Activated naive CD8-positive, alpha-beta T cell treated with anti-CD3 and anti-CD28 coated beads, Interleukin-2, amount 10 ng/mL, durations not matched to agents 7 days and 5 days (primary cell): ENCODE measurements around the gene FHIT. TPM values are rescaled to one million over a fixed set of nuclear protein-coding genes. Genes with fewer than 3 reads are reported as not detected.

Source experiments
- ATAC-seq: fragments of 150-1000 bp; cut with Tn5 transposase; one replicate; pipeline ENCODE4 v1.10.0; 2021; ENCODE audit warnings: low read depth, moderate library complexity
- POLR2A ChIA-PET: fragments of 350-600 bp; sonication (Branson Sonifier 250); formaldehyde crosslinking; loops from one replicate; lab custom pipeline; 2021; ENCODE audit warnings: antibody characterized with exemption; lab: Charles Lee
- DNase-seq: peaks from one replicate; pipeline ENCODE4 v3.0.0; 2021
- H3K27ac Mint-ChIP-seq: one replicate; pipeline ENCODE4 v1.8.0; 2022; ENCODE audit warnings: mild to moderate bottlenecking, mixed read lengths
- H3K27me3 Mint-ChIP-seq: one replicate; pipeline ENCODE4 v1.8.0; 2022; ENCODE audit warnings: mild to moderate bottlenecking, moderate library complexity, mixed read lengths
- H3K36me3 Mint-ChIP-seq: one replicate; pipeline ENCODE4 v1.8.0; 2021; ENCODE audit warnings: mild to moderate bottlenecking, mixed read lengths
- H3K4me1 Mint-ChIP-seq: one replicate; pipeline ENCODE4 v1.8.0; 2021; ENCODE audit warnings: mixed read lengths
- H3K4me3 Mint-ChIP-seq: one replicate; pipeline ENCODE4 v1.8.0; 2022; ENCODE audit warnings: mild to moderate bottlenecking, moderate library complexity, mixed read lengths
- H3K9me3 Mint-ChIP-seq: one replicate; pipeline ENCODE4 v1.8.0; 2021; ENCODE audit warnings: mixed read lengths
- total RNA-seq, 2 experiments: library from RNA; stranded (reverse); gene quantifications; one replicate each; pipeline ENCODE4 v1.2.3, GENCODE V29; 2021

The FHIT gene
- total RNA-seq, 2 experiments from 2014 or later, result 3.7 to 5.8 TPM

DNA sequence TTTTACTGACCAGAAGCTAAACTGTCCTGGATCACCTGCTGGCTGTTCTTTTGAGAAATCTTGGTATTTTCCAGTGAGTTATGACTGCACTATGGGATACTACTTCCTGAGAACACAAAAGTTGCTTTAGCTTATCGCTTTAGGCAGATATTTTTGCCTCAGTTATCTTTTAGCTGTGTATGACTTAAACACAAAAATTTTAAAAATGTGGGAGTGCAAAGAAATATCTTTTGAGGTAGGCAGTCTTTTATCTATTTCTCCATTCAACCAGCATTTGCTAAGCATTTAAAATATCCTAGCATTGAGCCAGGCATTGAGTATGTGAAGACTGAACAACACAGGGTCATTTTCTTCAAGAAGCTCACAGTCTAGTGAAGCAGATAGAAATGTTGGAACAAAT lies 981.9 kb downstream of the FHIT start:
- peaks cover 2% of the 10 kb centered on the region for H3K9me3 Mint-ChIP-seq
- no peaks in the 10 kb centered on the region for H3K36me3 Mint-ChIP-seq
- no peak overlapping the region for H3K27ac Mint-ChIP-seq
- no peak for ATAC-seq
- no peaks in the 10 kb centered on the region for H3K4me1 Mint-ChIP-seq
- DNase-seq, result no peak
- H3K4me3 Mint-ChIP-seq, result no peak overlapping the region
- POLR2A ChIA-PET, result no interaction called here
- H3K27me3 Mint-ChIP-seq, result no peaks in the 10 kb centered on the region

DNA sequence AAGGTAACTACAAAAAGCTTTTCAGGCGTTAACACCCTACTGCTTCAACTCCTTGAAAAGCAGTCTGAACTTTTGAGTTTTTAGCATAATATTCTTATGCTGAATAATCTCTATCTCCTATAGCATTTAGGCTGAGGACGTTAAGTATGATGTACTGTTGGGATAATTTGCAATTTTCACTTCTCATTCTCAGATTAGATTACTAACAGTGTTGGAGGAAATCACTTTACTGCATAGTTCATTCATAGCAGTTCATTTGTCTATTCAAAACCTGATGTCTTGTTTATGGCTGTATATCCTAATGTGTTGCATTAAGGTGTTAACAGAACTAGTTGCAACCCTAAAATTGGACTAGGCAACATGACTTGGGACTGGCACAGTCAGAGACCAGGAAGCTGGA lies 983.1 kb downstream of the FHIT start:
- Mint-ChIP-seq H3K4me1 (no peaks in the 10 kb centered on the region), H3K4me3 (no peak overlapping the region), H3K9me3 (peaks cover 2% of the 10 kb centered on the region), H3K27ac (no peak overlapping the region), H3K36me3 (no peaks in the 10 kb centered on the region), H3K27me3 (no peaks in the 10 kb centered on the region)
- ATAC-seq, result no peak
- DNase-seq, result no peak
- POLR2A ChIA-PET, result no interaction called here

- no peaks in the 10 kb centered on the region for H3K9me3 Mint-ChIP-seq
- peaks cover 1% of the 10 kb centered on the region for H3K36me3 Mint-ChIP-seq
- ATAC-seq (no peak), DNase-seq (no peak)
- H3K4me1 Mint-ChIP-seq, result peaks cover 3% of the 10 kb centered on the region
- no peaks in the 10 kb centered on the region for H3K27me3 Mint-ChIP-seq
- H3K27ac Mint-ChIP-seq, result no peak overlapping the region
- POLR2A ChIA-PET, result no interaction called here
- no peak overlapping the region for H3K4me3 Mint-ChIP-seq
Measured at GRCh38 chr3:60266444-60266843, 984.8 kb downstream of the FHIT start.

DNA sequence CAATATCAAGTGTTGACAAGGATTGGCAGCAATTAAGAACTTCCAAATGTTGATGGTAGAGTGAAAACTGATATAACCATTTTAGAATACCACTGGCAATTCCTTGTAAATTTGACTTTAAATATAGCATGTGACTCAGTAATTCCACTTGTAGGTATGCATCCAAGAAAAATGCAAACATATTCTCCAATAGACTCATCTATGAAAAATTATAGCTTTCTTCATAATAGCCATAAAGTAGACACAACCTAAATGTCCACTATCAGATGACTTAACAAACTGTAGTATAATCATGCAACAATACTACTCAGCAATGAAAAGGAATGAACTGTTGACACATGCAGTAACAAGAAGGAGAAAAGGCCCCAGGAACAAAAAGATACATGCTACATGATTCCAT lies 988.1 kb downstream of the FHIT start:
- Mint-ChIP-seq H3K4me3 (no peak overlapping the region), H3K27me3 (no peaks in the 10 kb centered on the region), H3K4me1 (peaks cover 3% of the 10 kb centered on the region), H3K36me3 (peaks cover 1% of the 10 kb centered on the region), H3K27ac (no peak overlapping the region), H3K9me3 (no peaks in the 10 kb centered on the region)
- POLR2A ChIA-PET, result interaction anchor here (0.7 kb wide), 1 partner anchor 14 kb away, joined by 3 read pairs; no protein-coding TSS in a partner anchor
- ATAC-seq (no peak), DNase-seq (no peak)

DNA sequence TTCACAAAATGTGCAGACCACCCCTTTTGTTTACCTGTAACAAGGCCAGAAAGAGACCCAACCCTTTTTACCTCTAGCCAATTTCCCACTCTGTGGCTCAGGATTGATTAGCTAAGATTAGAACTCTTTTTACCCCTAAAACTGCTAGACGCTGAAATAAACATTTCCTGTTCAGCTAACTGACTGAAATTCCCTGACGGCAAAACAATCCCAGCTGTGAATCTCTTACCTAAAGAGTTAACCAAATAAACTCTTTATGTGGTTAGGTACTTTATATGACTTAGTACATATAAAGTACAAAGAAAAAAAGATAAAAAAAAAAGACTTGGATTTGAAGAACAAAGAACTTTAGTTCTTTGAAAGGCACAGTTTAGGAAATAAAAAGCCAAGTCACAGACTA lies 988.7 kb downstream of the FHIT start:
- ATAC-seq, result no peak

GRCh38 chr3:60260546-60260945 lies 990.7 kb downstream of the FHIT start:
- peaks cover 3% of the 10 kb centered on the region for H3K4me1 Mint-ChIP-seq
- H3K27ac Mint-ChIP-seq, result no peak overlapping the region
- H3K36me3 Mint-ChIP-seq, result peaks cover 3% of the 10 kb centered on the region
- no peaks in the 10 kb centered on the region for H3K27me3 Mint-ChIP-seq
- H3K4me3 Mint-ChIP-seq, result no peak overlapping the region
- peaks cover 4% of the 10 kb centered on the region for H3K9me3 Mint-ChIP-seq
- POLR2A ChIA-PET, result no interaction called here
- ATAC-seq (no peak), DNase-seq (no peak)

More for the DNA sequence above, 988.7 kb downstream of the FHIT start:
- H3K27me3 Mint-ChIP-seq, result no peaks in the 10 kb centered on the region
- no peaks in the 10 kb centered on the region for H3K9me3 Mint-ChIP-seq
- no peak for DNase-seq
- H3K4me1 Mint-ChIP-seq, result peaks cover 3% of the 10 kb centered on the region
- no peak overlapping the region for H3K27ac Mint-ChIP-seq
- H3K4me3 Mint-ChIP-seq, result no peak overlapping the region
- POLR2A ChIA-PET, result no interaction called here
- peaks cover 3% of the 10 kb centered on the region for H3K36me3 Mint-ChIP-seq

- no peak overlapping the region for H3K4me3 Mint-ChIP-seq
- no peak overlapping the region for H3K27ac Mint-ChIP-seq
- H3K9me3 Mint-ChIP-seq, result peaks cover 5% of the 10 kb centered on the region
- POLR2A ChIA-PET, result no interaction called here
- peaks cover 3% of the 10 kb centered on the region for H3K27me3 Mint-ChIP-seq
- no peaks in the 10 kb centered on the region for H3K4me1 Mint-ChIP-seq
- DNase-seq (no peak), ATAC-seq (no peak)
- no peaks in the 10 kb centered on the region for H3K36me3 Mint-ChIP-seq
Measured at GRCh38 chr3:60250810-60251209, 1000.4 kb downstream of the FHIT start.

DNA sequence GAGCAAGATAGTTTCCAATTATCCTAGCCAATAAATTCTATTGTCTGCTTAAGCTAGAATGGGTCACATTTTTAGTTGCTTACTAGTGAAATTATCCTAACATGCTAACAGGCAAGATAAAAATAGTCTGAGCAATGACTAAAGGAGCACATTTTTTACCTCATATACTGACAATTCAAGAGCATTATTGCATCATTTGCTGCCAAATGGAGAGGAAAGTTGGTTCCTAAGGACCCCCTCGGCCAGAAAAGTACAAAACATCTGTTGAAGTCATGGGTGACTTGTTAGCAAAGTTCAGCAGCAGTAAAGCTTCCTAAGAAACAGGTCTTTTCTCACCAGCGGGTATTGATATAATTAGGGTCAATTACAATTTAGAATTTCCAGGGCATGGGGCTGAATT lies 1001.0 kb downstream of the FHIT start:
- H3K4me3 Mint-ChIP-seq, result no peak overlapping the region
- no peak overlapping the region for H3K27ac Mint-ChIP-seq
- no peaks in the 10 kb centered on the region for H3K36me3 Mint-ChIP-seq
- peaks cover 3% of the 10 kb centered on the region for H3K27me3 Mint-ChIP-seq
- ATAC-seq (no peak), DNase-seq (no peak)
- no peaks in the 10 kb centered on the region for H3K4me1 Mint-ChIP-seq
- H3K9me3 Mint-ChIP-seq, result peaks cover 5% of the 10 kb centered on the region
- POLR2A ChIA-PET, result no interaction called here

DNA sequence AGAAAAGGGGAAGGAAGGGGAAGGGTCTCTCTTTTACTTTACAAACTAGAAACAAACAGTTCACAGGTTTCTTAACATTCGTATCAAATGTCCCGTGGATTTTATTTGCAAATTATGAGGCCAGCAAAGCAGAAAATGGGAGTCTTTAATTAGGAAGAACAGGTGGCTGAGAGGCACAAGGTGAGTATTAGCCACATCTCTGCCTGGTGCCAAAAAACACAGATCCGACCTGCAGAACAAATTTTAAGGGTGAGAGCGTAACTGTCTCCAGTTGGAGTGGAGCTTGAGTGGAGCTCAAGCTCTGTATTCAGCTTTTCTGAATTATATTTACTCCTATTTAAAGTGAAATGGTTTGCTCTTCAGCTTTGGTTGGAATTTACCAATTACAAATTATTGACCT lies 1004.9 kb downstream of the FHIT start:
- Mint-ChIP-seq H3K4me3 (no peak overlapping the region), H3K9me3 (peaks cover 1% of the 10 kb centered on the region), H3K36me3 (no peaks in the 10 kb centered on the region), H3K27me3 (peaks cover 3% of the 10 kb centered on the region), H3K4me1 (no peaks in the 10 kb centered on the region), H3K27ac (no peak overlapping the region)
- POLR2A ChIA-PET, result no interaction called here
- ATAC-seq, result no peak
- DNase-seq, result no peak

DNA sequence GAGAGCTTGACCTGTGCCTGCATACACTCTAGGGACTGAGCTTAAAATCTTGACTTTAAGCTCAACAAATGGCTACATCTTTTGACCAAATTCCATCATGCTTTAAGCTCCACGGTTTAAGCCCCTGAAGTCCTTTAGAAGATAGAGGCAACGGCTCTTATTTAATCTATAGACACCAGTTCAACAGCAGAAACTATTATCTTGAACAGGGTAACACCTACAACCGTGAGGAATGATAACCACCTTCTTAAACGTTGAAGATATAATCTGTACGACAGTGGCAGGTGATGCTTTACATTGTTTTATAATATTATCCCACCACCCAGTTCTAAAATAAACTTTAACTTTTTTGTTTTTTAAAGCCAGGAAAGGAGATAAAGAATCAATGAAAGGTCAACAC lies 1007.8 kb downstream of the FHIT start:
- ATAC-seq (no peak), DNase-seq (no peak)
- peaks cover 3% of the 10 kb centered on the region for H3K27me3 Mint-ChIP-seq
- H3K4me1 Mint-ChIP-seq, result no peaks in the 10 kb centered on the region
- no peaks in the 10 kb centered on the region for H3K36me3 Mint-ChIP-seq
- POLR2A ChIA-PET, result no interaction called here
- H3K4me3 Mint-ChIP-seq, result no peak overlapping the region
- H3K27ac Mint-ChIP-seq, result no peak overlapping the region
- no peaks in the 10 kb centered on the region for H3K9me3 Mint-ChIP-seq

DNA sequence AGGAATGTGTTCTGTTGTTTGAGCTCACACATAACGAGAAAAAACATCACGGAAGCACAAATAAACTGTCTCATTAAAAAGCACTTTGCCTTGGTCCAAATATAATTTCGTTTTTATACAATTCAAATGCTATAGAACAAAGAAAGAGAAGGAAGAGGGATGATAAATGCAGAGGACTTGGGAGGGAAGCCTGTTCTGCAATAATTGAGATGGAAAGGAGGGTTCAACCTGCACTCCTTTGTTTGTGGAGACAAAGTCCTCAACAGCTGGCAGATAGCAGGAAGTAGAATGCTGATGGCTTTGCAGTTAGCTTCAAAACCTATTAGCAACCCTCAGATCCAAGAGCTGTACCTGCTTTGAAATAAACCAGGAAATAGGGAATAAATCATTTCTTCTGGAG lies 1010.8 kb downstream of the FHIT start:
- Mint-ChIP-seq H3K27ac (no peak overlapping the region), H3K4me1 (no peaks in the 10 kb centered on the region), H3K27me3 (no peaks in the 10 kb centered on the region), H3K36me3 (no peaks in the 10 kb centered on the region), H3K9me3 (peaks cover 3% of the 10 kb centered on the region), H3K4me3 (no peak overlapping the region)
- DNase-seq, result no peak
- ATAC-seq, result no peak
- POLR2A ChIA-PET, result no interaction called here

DNA sequence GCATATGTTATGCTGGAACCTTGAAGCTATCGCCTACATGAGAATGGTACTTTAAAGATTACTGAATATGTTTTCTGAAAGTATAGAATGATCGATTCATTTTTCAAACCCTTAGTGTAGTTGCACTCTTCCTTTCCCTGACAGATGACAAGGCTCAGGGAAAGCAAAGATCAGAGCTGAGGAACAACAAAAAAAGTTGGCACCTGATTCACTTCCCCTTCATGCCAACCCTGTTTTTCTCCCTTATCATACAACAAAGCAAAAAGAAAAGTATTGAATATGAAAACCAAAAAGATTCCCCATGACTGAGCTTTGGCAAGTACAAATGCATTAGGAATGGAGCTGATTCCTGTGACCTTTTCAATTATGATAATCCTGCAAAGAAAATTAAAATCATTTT lies 1012.7 kb downstream of the FHIT start:
- Mint-ChIP-seq H3K36me3 (no peaks in the 10 kb centered on the region), H3K4me3 (no peak overlapping the region), H3K27me3 (no peaks in the 10 kb centered on the region), H3K27ac (no peak overlapping the region), H3K4me1 (no peaks in the 10 kb centered on the region), H3K9me3 (peaks cover 4% of the 10 kb centered on the region)
- ATAC-seq (no peak), DNase-seq (no peak)
- POLR2A ChIA-PET, result no interaction called here

DNA sequence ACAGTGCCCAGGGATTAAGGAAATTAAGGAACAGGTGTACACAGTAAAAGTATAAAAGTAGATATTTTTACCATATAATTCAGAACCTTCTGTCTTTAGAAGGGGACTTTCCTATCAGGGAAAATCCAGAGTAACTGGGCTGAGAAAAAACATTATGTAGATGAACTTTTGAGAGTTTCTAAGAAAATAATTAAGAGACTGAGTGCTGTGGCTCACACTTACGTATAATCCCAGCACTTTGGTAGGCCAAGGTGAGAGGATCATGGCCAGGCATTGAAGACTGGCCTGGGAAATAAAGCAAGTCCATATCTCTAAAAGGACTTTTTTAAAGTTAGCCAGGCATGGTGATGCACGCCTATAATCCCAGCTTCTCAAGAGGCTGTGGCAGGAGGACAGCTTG lies 1021.8 kb downstream of the FHIT start:
- Mint-ChIP-seq H3K9me3 (peaks cover 7% of the 10 kb centered on the region), H3K4me1 (no peaks in the 10 kb centered on the region), H3K27me3 (no peaks in the 10 kb centered on the region), H3K4me3 (no peak overlapping the region), H3K36me3 (peaks cover 1% of the 10 kb centered on the region), H3K27ac (no peak overlapping the region)
- DNase-seq (no peak), ATAC-seq (no peak)
- POLR2A ChIA-PET, result no interaction called here

- H3K9me3 Mint-ChIP-seq, result peaks cover 7% of the 10 kb centered on the region
- no peak overlapping the region for H3K4me3 Mint-ChIP-seq
- H3K36me3 Mint-ChIP-seq, result peaks cover 1% of the 10 kb centered on the region
- ATAC-seq (no peak), DNase-seq (no peak)
- H3K27me3 Mint-ChIP-seq, result no peaks in the 10 kb centered on the region
- H3K4me1 Mint-ChIP-seq, result no peaks in the 10 kb centered on the region
- H3K27ac Mint-ChIP-seq, result no peak overlapping the region
- POLR2A ChIA-PET, result no interaction called here
Measured at GRCh38 chr3:60228823-60229222, 1022.4 kb downstream of the FHIT start.

DNA sequence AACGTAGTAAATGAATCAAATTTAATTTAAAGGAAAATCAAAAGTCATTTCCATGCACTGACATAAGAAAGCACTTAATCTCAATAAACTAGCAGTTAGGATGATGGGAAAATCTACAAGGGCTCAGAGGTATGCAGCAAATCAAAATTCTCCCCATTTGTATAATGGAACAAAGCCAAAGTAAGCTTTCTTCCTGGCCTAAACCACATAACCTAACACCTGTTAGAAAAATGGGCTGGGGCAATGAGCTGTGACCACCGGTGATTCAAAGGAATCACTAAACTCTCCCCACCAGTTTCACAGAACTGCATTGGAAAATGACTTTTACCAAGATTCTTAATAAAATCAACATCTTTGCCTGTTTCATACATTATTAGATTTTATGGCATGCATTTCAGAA lies 1024.3 kb downstream of the FHIT start:
- H3K27me3 Mint-ChIP-seq, result no peaks in the 10 kb centered on the region
- POLR2A ChIA-PET, result no interaction called here
- H3K9me3 Mint-ChIP-seq, result peaks cover 2% of the 10 kb centered on the region
- H3K4me1 Mint-ChIP-seq, result no peaks in the 10 kb centered on the region
- no peak overlapping the region for H3K27ac Mint-ChIP-seq
- H3K36me3 Mint-ChIP-seq, result no peaks in the 10 kb centered on the region
- no peak overlapping the region for H3K4me3 Mint-ChIP-seq
- DNase-seq, result no peak
- ATAC-seq, result no peak
